IPS DF 6.9 (cell line): ENCODE results near the gene TTLL13.
A peak's percentile ranks its signal among the peaks of the same experiment; 100 is the strongest.
"Not testable (repeated sequence)": the region's sequence is repeated elsewhere in the genome, so short reads cannot be mapped to it uniquely, and the experiment has no call there.

Experiments used
- DNase-seq: peaks from one replicate; pipeline ENCODE4 v3.0.0-alpha.2; 2013; ENCODE audit warnings: low read depth, low spot score
- H3K27ac ChIP-seq: one replicate; pipeline ENCODE4 v1.5.1; 2013; ENCODE audit warnings: low read length, control low read depth
- H3K27me3 ChIP-seq: 2 replicates; pipeline ENCODE4 v1.6.1; 2013; ENCODE audit warnings: mild to moderate bottlenecking, low read length; ENCODE audit not compliant: control insufficient read depth, insufficient read depth
- H3K36me3 ChIP-seq: 2 replicates; pipeline ENCODE4 v1.6.1; 2013; ENCODE audit warnings: low read length; ENCODE audit not compliant: control insufficient read depth, insufficient read depth
- H3K4me1 ChIP-seq: 2 replicates; pipeline ENCODE4 v1.6.1; 2013; ENCODE audit warnings: low read length; ENCODE audit not compliant: control insufficient read depth, insufficient read depth
- H3K4me3 ChIP-seq: 2 replicates; pipeline ENCODE4 v1.5.1; 2013; ENCODE audit warnings: mild to moderate bottlenecking, low read length
- H3K9me3 ChIP-seq: 2 replicates; pipeline ENCODE4 v1.6.1; 2013; ENCODE audit warnings: low read length, inconsistent platforms; ENCODE audit not compliant: control insufficient read depth, insufficient read depth
- WGBS: extraction: QIAGEN DNeasy Blood & Tissue Kit; methylation state at CpG from one replicate; pipeline ENCODE4 v1.1.7; 2013; ENCODE audit warnings: mixed read lengths, missing lambda C conversion rate; ENCODE audit not compliant: insufficient read length, insufficient coverage; 5-methylcytosine and 5-hydroxymethylcytosine counted together

Gene TTLL13

GRCh38 chr15:90300988-90301706, 51.8 kb downstream of the TTLL13 start:
- Histone ChIP-seq H3K4me3 (no peak overlapping the region), H3K9me3 (no peaks in the 10 kb centered on the region), H3K36me3 (no peaks in the 10 kb centered on the region), H3K27me3 (no peaks in the 10 kb centered on the region), H3K27ac (no peak overlapping the region), H3K4me1 (peaks cover 3% of the 10 kb centered on the region)
- DNase-seq, result peak; percentile 88
- WGBS, result no CpG with 5 or more reads among the region's 21 CpGs

DNA sequence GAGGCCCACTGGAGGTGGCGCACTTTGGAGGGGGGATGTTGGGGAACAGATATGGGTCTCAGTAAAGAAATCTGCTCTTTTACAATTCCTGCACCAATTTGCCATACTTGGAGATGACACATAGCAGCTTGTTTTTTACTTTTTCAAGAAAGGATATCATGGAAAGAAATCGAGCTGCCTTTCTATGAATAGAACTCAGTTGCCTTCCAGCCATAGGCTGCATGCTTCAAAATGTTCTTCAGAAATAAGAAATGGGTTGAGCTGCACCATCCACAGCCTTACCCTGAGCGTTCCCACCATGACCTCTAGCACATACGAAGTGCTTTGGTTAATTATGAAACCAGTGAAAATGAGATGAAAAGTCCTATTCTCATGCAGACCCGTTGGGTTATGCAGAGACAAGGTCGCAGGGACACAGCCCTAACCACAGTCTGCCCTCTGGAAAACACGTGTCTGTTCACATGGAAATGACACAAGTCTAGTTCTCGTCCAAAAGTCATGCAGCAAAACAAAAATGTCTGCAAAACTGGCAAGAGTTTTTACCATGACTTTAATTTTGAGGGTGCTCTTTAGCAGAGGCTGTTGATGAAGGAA, 52.4 kb downstream of the TTLL13 start:
- Histone ChIP-seq H3K4me3 (no peak overlapping the region), H3K9me3 (no peaks in the 10 kb centered on the region), H3K27ac (no peak overlapping the region), H3K36me3 (no peaks in the 10 kb centered on the region), H3K27me3 (no peaks in the 10 kb centered on the region), H3K4me1 (peaks cover 3% of the 10 kb centered on the region)
- no peak for DNase-seq
- WGBS, result no CpG with 5 or more reads among the region's 8 CpGs

DNA sequence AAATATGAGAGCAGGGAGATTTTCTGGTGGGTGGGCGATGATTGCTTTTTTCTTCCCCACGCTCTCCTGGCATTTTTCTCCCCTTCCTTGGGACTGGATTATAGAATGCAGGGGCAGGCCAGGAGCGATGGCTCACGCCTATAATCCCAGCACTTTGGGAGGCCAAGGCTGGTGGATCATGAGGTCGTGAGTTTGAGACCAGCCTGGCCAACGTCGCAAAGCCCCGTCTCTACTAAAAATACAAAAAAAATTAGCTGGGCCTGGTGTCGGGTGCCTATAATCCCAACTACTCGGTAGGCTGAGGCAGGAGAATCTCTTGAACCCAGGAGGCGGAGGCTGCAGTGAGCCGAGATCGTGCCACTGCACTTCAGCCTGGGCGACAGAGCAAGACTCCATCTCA, 56.0 kb downstream of the TTLL13 start:
- not testable (repeated sequence) for H3K27ac ChIP-seq, H3K36me3 ChIP-seq, H3K9me3 ChIP-seq, H3K4me1 ChIP-seq, DNase-seq, H3K4me3 ChIP-seq, H3K27me3 ChIP-seq
- WGBS, result no CpG with 5 or more reads among the region's 14 CpGs

- H3K9me3 ChIP-seq, result no peaks in the 10 kb centered on the region
- H3K27ac ChIP-seq, result no peak overlapping the region
- no peaks in the 10 kb centered on the region for H3K36me3 ChIP-seq
- DNase-seq, result no peak
- H3K27me3 ChIP-seq, result no peaks in the 10 kb centered on the region
- no CpG with 5 or more reads among the region's 3 CpGs for WGBS
- H3K4me3 ChIP-seq, result no peak overlapping the region
- H3K4me1 ChIP-seq, result peaks cover 3% of the 10 kb centered on the region
Observed at GRCh38 chr15:90305932-90306331, 56.6 kb downstream of the TTLL13 start.

- no peaks in the 10 kb centered on the region for H3K9me3 ChIP-seq
- WGBS, result no CpG with 5 or more reads among the region's 6 CpGs
- H3K36me3 ChIP-seq, result no peaks in the 10 kb centered on the region
- no peaks in the 10 kb centered on the region for H3K27me3 ChIP-seq
- H3K27ac ChIP-seq, result no peak overlapping the region
- H3K4me1 ChIP-seq, result no peaks in the 10 kb centered on the region
- DNase-seq, result no peak
- H3K4me3 ChIP-seq, result no peak overlapping the region
Observed at GRCh38 chr15:90306560-90306959, 57.2 kb downstream of the TTLL13 start.

DNA sequence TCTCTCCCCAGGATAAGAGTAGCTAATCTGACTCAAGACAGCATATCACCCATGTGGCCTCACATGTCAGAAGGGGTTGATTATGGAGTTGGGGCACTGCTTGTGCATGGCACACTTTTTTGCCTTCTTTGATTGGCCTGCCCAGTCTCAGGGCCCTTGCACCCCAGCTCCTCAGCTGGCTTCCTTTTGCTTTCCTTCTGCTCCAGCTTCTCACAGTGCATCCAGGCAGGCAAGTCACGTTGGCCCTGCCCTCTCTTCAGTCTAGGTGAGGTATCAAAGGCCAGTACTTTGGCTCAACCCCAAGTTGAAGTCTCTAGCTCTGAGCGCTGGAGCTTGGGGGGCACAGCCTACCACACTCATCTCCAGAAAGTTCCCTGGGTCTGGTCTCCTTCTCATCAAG, 58.3 kb downstream of the TTLL13 start:
- Histone ChIP-seq H3K4me3 (no peak overlapping the region), H3K27ac (no peak overlapping the region), H3K4me1 (no peaks in the 10 kb centered on the region), H3K27me3 (no peaks in the 10 kb centered on the region), H3K9me3 (no peaks in the 10 kb centered on the region), H3K36me3 (no peaks in the 10 kb centered on the region)
- DNase-seq, result no peak
- no CpG with 5 or more reads among the region's 2 CpGs for WGBS

GRCh38 chr15:90309020-90309419, 59.7 kb downstream of the TTLL13 start:
- no peak overlapping the region for H3K27ac ChIP-seq
- H3K4me3 ChIP-seq, result no peak overlapping the region
- no peaks in the 10 kb centered on the region for H3K36me3 ChIP-seq
- no CpG with 5 or more reads among the region's 4 CpGs for WGBS
- no peaks in the 10 kb centered on the region for H3K9me3 ChIP-seq
- no peaks in the 10 kb centered on the region for H3K27me3 ChIP-seq
- no peaks in the 10 kb centered on the region for H3K4me1 ChIP-seq
- no peak for DNase-seq
